Sigmoid colon (tissue), 4 donors: ENCODE results near the gene EMX2.

Experiments
- EP300 ChIP-seq, 4 donors: sonication (generic); formaldehyde crosslinking; IDR thresholded peaks; one replicate each; pipeline ENCODE4 v1.6.1; 2017; ENCODE audit warnings: antibody characterized with exemption in 4 of 4
- TF ChIP-seq, protein P1 (sequence below), 4 experiments: fragments of 450-650 bp in 3 of 4; fragments of 200-600 bp in 1 of 4; IDR thresholded peaks; one replicate each; pipeline ENCODE4 v1.5.1; 2016 to 2019; ENCODE audit warnings: antibody characterized with exemption in 4 of 4, mild to moderate bottlenecking in 3 of 4, moderate library complexity in 2 of 4

DNA sequence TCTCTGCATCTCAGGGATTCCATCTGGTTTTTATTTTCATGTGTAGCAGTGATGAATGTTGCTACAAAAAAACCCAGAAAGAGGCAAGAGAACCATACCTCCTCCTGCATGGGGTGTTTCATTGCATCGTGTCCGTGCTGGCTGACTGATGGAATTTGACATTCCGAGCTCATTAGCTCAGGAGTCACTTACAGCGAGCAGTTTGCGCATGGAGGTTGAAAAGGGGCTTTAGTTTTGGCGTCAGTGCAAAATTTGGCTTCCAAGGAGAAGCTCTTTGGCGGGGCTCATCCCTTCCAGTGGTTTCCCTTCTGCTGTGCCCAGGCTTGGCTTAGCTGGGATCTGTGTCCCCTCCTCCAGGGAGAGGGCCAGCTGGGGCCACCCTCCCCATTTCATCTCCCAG, 25.8 kb downstream of the EMX2 start:
- TF ChIP-seq, protein P1, sequence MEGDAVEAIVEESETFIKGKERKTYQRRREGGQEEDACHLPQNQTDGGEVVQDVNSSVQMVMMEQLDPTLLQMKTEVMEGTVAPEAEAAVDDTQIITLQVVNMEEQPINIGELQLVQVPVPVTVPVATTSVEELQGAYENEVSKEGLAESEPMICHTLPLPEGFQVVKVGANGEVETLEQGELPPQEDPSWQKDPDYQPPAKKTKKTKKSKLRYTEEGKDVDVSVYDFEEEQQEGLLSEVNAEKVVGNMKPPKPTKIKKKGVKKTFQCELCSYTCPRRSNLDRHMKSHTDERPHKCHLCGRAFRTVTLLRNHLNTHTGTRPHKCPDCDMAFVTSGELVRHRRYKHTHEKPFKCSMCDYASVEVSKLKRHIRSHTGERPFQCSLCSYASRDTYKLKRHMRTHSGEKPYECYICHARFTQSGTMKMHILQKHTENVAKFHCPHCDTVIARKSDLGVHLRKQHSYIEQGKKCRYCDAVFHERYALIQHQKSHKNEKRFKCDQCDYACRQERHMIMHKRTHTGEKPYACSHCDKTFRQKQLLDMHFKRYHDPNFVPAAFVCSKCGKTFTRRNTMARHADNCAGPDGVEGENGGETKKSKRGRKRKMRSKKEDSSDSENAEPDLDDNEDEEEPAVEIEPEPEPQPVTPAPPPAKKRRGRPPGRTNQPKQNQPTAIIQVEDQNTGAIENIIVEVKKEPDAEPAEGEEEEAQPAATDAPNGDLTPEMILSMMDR (IDR thresholded peaks at IDR 0.05): no peak
- TF ChIP-seq EP300 (IDR thresholded peaks at IDR 0.05): no peak
